Stimulated activated CD8-positive, alpha-beta memory T cell treated with anti-CD3 and anti-CD28 coated beads, Interleukin-15, amount 100 ng/mL, for 4 hours (primary cell): Measurements from ENCODE around the gene BOC.

Source experiments
- DNase-seq, 2 donors: peaks; one replicate each; pipeline ENCODE4 v3.0.0-alpha.2; 2020; ENCODE audit warnings: low read depth in 2 of 2

BOC gene

GRCh38 chr3:113247675-113248458, 36.5 kb downstream of the BOC start:
- DNase-seq, result no peak

GRCh38 chr3:113249111-113249510, 37.8 kb downstream of the BOC start:
- no peak for DNase-seq

GRCh38 chr3:113249601-113250000, 38.2 kb downstream of the BOC start:
- DNase-seq, result no peak

GRCh38 chr3:113250566-113250965, 39.2 kb downstream of the BOC start:
- DNase-seq, result no peak

GRCh38 chr3:113251817-113252216, 40.5 kb downstream of the BOC start:
- DNase-seq, result no peak

- DNase-seq, result no peak
Measured at GRCh38 chr3:113252553-113252952, 41.2 kb downstream of the BOC start.

- no peak for DNase-seq
Measured at GRCh38 chr3:113253702-113254101, 42.3 kb downstream of the BOC start.

- no peak for DNase-seq
Measured at GRCh38 chr3:113254171-113254947, 43.0 kb downstream of the BOC start.

- no peak for DNase-seq
Measured at GRCh38 chr3:113255100-113255853, 43.9 kb downstream of the BOC start.

- no peak for DNase-seq
Measured at GRCh38 chr3:113255854-113256615, 44.7 kb downstream of the BOC start.

GRCh38 chr3:113258361-113258760, 47.0 kb downstream of the BOC start:
- no peak for DNase-seq

- DNase-seq, result no peak
Measured at GRCh38 chr3:113259196-113259595, 47.8 kb downstream of the BOC start.

GRCh38 chr3:113261063-113261625, 49.8 kb downstream of the BOC start:
- DNase-seq, result no peak

- no peak for DNase-seq
Measured at GRCh38 chr3:113261626-113262303, 50.4 kb downstream of the BOC start.

- DNase-seq, result no peak
Measured at GRCh38 chr3:113262304-113262665, 50.9 kb downstream of the BOC start.

- DNase-seq, result no peak
Measured at GRCh38 chr3:113263020-113263419, 51.7 kb downstream of the BOC start.

- DNase-seq, result no peak
Measured at GRCh38 chr3:113263778-113264177, 52.4 kb downstream of the BOC start.

GRCh38 chr3:113264283-113265131, 53.1 kb downstream of the BOC start:
- DNase-seq, result no peak

- DNase-seq, result no peak
Measured at GRCh38 chr3:113265231-113265630, 53.9 kb downstream of the BOC start.

- no peak for DNase-seq
Measured at GRCh38 chr3:113266738-113267137, 55.4 kb downstream of the BOC start.
